Epithelial cell of esophagus (primary cell): ENCODE results near the gene TTC21B.
A peak's percentile ranks its signal among the peaks of the same experiment; 100 is the strongest.

Experiments
- DNase-seq: peaks from one replicate; pipeline ENCODE4 v3.0.0; 2010; ENCODE audit warnings: low read depth
- H3K4me3 ChIP-seq: 2 replicates; pipeline ENCODE4 v1.5.1; 2011; ENCODE audit warnings: mild to moderate bottlenecking, low read length, control low read depth
- CTCF ChIP-seq: IDR thresholded peaks from 2 replicates; pipeline ENCODE4 v1.5.1; 2011; ENCODE audit warnings: low read depth, mild to moderate bottlenecking, low read length, control low read depth, inconsistent platforms; ENCODE audit not compliant: insufficient read depth; ENCODE audit errors: missing control alignments

The TTC21B gene

DNA sequence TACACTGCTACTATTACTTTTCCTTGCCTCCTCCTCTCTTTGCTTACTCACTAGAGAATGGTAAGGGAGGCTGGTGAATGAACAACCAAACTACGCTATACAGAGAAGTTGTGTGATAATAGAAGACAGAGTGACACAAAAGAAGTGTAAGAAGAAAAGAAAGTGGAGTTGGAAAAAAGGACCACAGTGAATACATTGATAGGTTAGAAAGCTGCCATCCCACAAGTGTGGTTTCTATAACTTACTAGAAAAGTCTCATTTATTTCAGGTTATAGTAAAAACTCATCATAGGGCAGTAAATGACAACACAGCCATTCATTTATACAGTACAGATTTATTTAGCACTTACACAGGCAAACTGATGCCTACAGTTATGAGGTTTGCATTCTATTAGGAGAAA lies 77.3 kb downstream of the TTC21B start:
- H3K4me3 ChIP-seq = no peak overlapping the region
- TF ChIP-seq CTCF = no peak
- no peak for DNase-seq

- peak; percentile 76 for DNase-seq
- H3K4me3 ChIP-seq = no peak overlapping the region
- TF ChIP-seq CTCF = peak; percentile 72
These were observed 79.0 kb downstream of the TTC21B start for GRCh38 chr2:165874445-165875039.

DNA sequence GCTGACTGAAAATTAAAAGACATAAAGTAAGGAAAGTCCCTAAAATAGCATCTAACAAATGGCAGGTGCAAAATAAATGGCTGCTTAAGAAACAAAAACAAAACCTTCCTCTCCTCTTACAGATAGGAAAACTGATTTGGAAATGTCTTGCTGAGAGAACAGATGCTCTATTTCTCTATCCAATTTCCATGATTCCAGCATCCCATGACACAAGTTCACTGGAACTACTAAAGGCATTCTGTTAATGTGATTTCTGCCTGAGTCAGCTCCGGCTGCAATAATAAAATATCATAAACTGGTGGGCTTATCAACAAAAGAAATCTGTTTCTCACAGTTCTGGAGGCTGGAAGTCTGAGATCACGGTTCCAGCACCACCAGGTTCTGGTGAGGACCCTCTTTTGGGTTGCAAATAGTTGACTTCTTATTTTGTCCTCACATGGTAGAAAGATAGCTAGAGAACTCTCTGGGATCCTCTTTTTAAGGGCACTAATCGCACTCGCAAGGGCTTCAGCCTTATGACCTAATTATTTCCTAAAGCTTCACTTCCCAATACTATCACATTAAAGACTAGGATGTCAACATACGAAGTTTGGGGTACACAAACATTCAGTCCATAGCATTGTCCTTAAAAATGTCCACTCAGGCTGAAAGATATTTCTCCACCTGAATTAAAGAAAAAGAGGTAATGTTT lies 81.3 kb downstream of the TTC21B start:
- TF ChIP-seq CTCF = no peak
- DNase-seq = no peak
- no peak overlapping the region for H3K4me3 ChIP-seq

GRCh38 chr2:165871025-165871424 lies 82.6 kb downstream of the TTC21B start:
- TF ChIP-seq CTCF = no peak
- no peak overlapping the region for H3K4me3 ChIP-seq
- no peak for DNase-seq

DNA sequence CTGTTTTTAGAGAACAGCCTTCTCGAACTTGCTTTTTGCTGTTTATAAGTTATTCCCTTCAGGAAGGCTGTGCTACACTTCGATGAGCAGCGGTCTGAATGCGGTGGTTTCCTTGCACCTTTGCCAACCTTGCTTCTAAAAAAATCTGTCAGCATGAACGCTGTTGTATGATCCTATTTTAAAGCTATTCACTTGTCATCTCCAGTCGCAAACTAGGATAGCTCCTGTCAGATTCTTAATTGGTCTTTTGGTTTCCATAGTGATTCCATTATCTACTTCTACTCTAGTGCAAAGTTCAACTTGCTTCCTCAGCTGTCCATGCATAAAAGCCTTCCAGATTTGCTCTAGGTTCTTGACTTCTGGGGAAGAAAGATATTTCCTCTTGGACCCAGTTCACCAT lies 83.2 kb downstream of the TTC21B start:
- H3K4me3 ChIP-seq = no peak overlapping the region
- TF ChIP-seq CTCF = no peak
- DNase-seq = no peak

GRCh38 chr2:165868211-165868610 lies 85.4 kb downstream of the TTC21B start:
- no peak overlapping the region for H3K4me3 ChIP-seq
- no peak for DNase-seq
- no peak for TF ChIP-seq CTCF

GRCh38 chr2:165864296-165864695 lies 89.3 kb downstream of the TTC21B start:
- no peak for DNase-seq
- no peak for TF ChIP-seq CTCF
- H3K4me3 ChIP-seq = no peak overlapping the region
